H1 (cell line): Measurements from ENCODE around the gene KLF7. TPM values are rescaled to one million over a fixed set of nuclear protein-coding genes. Genes with fewer than 3 reads are reported as not detected.

Source experiments
- CTCF ChIA-PET: fragments of 300-600 bp; sonication (Branson Sonifier 250); formaldehyde crosslinking; loops from one replicate; lab custom pipeline; 2021; ENCODE audit not compliant: partially characterized antibody; lab: Charles Lee
- POLR2A ChIA-PET: fragments of 300-600 bp; sonication (Branson Sonifier 250); formaldehyde crosslinking; loops from one replicate; lab custom pipeline; 2021; ENCODE audit warnings: inconsistent platforms; ENCODE audit not compliant: partially characterized antibody; lab: Charles Lee
- DNase-seq, 2 experiments: peaks; one replicate each; pipeline versions ENCODE4 v3.0.0 to v3.0.0-alpha.2; 2010 to 2022; ENCODE audit warnings: low spot score in 2 of 2, low read depth in 1 of 2, mixed read lengths in 1 of 2
- FAIRE-seq: peaks from 2 replicates; lab custom pipeline; 2011; peaks lifted over from hg19 to GRCh38; lab: Jason Lieb, UNC
- H2AFZ ChIP-seq: 2 replicates; pipeline ENCODE4 v1.8.1; 2012; ENCODE audit warnings: low read length, inconsistent platforms
- H2AK5ac ChIP-seq: 2 replicates; pipeline ENCODE4 v1.6.1; 2013; ENCODE audit warnings: low read depth, low read length
- H2BK120ac ChIP-seq: replicated peaks from 2 replicates; pipeline ENCODE3; 2013; ENCODE audit warnings: low read depth, low read length, inconsistent platforms
- H2BK12ac ChIP-seq: 2 replicates; pipeline ENCODE4 v1.6.1; 2013; ENCODE audit warnings: low read depth, low read length
- H2BK15ac ChIP-seq: 2 replicates; pipeline ENCODE4 v1.6.1; 2013; ENCODE audit warnings: low read length
- H2BK20ac ChIP-seq: 2 replicates; pipeline ENCODE4 v1.6.1; 2013; ENCODE audit warnings: low read length
- H2BK5ac ChIP-seq: 2 replicates; pipeline ENCODE4 v1.6.1; 2013; ENCODE audit warnings: low read depth, low read length
- H3K14ac ChIP-seq: 2 replicates; pipeline ENCODE4 v1.6.1; 2013; ENCODE audit warnings: inconsistent platforms; ENCODE audit not compliant: insufficient read length
- H3K18ac ChIP-seq: 2 replicates; pipeline ENCODE4 v1.6.1; 2013; ENCODE audit warnings: low read length; ENCODE audit errors: extremely low read depth
- H3K23ac ChIP-seq: 2 replicates; pipeline ENCODE4 v1.6.1; 2013; ENCODE audit warnings: inconsistent platforms; ENCODE audit not compliant: insufficient read length
- H3K23me2 ChIP-seq: 2 replicates; pipeline ENCODE4 v1.6.1; 2013; ENCODE audit warnings: low read depth, low read length
- H3K27ac ChIP-seq: 2 replicates; pipeline ENCODE4 v1.6.1; 2011; ENCODE audit warnings: low read depth, low read length, inconsistent platforms
- H3K27me3 ChIP-seq, 4 experiments: replicated peaks in 1 of 4; 1 replicate in 1 of 4; 2 replicates in 3 of 4; pipeline versions ENCODE4 v1.6.1 to v1.8.1; 2011 to 2013; ENCODE audit warnings: low read length in 3 of 4, mild to moderate bottlenecking in 3 of 4, inconsistent platforms in 2 of 4, mixed read lengths in 2 of 4, moderate library complexity in 1 of 4; ENCODE audit not compliant: control insufficient read depth in 3 of 4, insufficient read depth in 3 of 4; ENCODE audit errors: extremely low read depth in 1 of 4
- H3K36me3 ChIP-seq, 4 experiments: 2 replicates each; pipeline versions ENCODE4 v1.6.1 to v1.8.1; 2011 to 2013; ENCODE audit warnings: mild to moderate bottlenecking in 4 of 4, low read length in 3 of 4, moderate library complexity in 2 of 4, control low read depth in 1 of 4, inconsistent platforms in 1 of 4; ENCODE audit not compliant: insufficient read depth in 4 of 4, control insufficient read depth in 2 of 4
- H3K4ac ChIP-seq: replicated peaks from 2 replicates; pipeline ENCODE3; 2013; ENCODE audit warnings: low read length, low read depth, mixed read lengths, inconsistent platforms; ENCODE audit not compliant: insufficient read length
- H3K4me1 ChIP-seq, 4 experiments: replicated peaks in 1 of 4; 1 replicate in 1 of 4; 2 replicates in 3 of 4; pipeline versions ENCODE4 v1.6.1 to v1.8.1; 2011 to 2013; ENCODE audit warnings: low read length in 3 of 4, inconsistent platforms in 2 of 4, mixed read lengths in 1 of 4; ENCODE audit not compliant: insufficient read depth in 4 of 4, control insufficient read depth in 3 of 4
- H3K4me2 ChIP-seq, 2 experiments: 2 replicates each; pipeline versions ENCODE4 v1.6.1 to v1.8.1; 2011 to 2013; ENCODE audit warnings: low read depth in 2 of 2, low read length in 2 of 2, control low read depth in 1 of 2, inconsistent platforms in 1 of 2, mild to moderate bottlenecking in 1 of 2; ENCODE audit not compliant: insufficient read depth in 1 of 2
- H3K4me3 ChIP-seq, 4 experiments: fragments of 200-600, 300-600 bp in 1 of 4; sonication (generic), shearing (Covaris generic), sonication (Bioruptor Twin) in 1 of 4; 2 replicates each; pipeline versions ENCODE4 v1.5.1 to v1.8.1; 2011 to 2016; ENCODE audit warnings: low read length in 4 of 4, low read depth in 3 of 4, control low read depth in 2 of 4, inconsistent platforms in 2 of 4, mild to moderate bottlenecking in 2 of 4, mixed read lengths in 1 of 4, moderate library complexity in 1 of 4; ENCODE audit not compliant: insufficient read depth in 2 of 4; ENCODE audit errors: extremely low read depth in 1 of 4
- H3K56ac ChIP-seq: replicated peaks from 2 replicates; pipeline ENCODE3; 2013; ENCODE audit warnings: low read depth, mild to moderate bottlenecking, mixed read lengths, low read length, inconsistent platforms; ENCODE audit not compliant: insufficient read length
- H3K79me1 ChIP-seq: 2 replicates; pipeline ENCODE4 v1.6.1; 2013; ENCODE audit warnings: low read depth, low read length, control low read depth
- H3K79me2 ChIP-seq, 2 experiments: 2 replicates each; pipeline versions ENCODE4 v1.6.1 to v1.8.1; 2012 to 2013; ENCODE audit warnings: low read length in 2 of 2, mild to moderate bottlenecking in 2 of 2, inconsistent platforms in 1 of 2; ENCODE audit not compliant: insufficient read depth in 2 of 2, control insufficient read depth in 1 of 2
- H3K9ac ChIP-seq, 4 experiments: replicated peaks in 1 of 4; 1 replicate in 1 of 4; 2 replicates in 3 of 4; pipeline versions ENCODE4 v1.6.1 to v1.8.1; 2011 to 2013; ENCODE audit warnings: low read depth in 3 of 4, low read length in 3 of 4, control low read depth in 2 of 4, mild to moderate bottlenecking in 2 of 4, moderate library complexity in 2 of 4, inconsistent platforms in 1 of 4; ENCODE audit errors: extremely low read depth in 1 of 4
- H3K9me3 ChIP-seq, 2 experiments: 2 replicates each; pipeline versions ENCODE4 v1.6.1 to v1.8.1; 2012 to 2013; ENCODE audit warnings: mild to moderate bottlenecking in 2 of 2, moderate library complexity in 2 of 2, control low read depth in 1 of 2, inconsistent platforms in 1 of 2, low read depth in 1 of 2, low read length in 1 of 2, mixed read lengths in 1 of 2; ENCODE audit not compliant: insufficient read depth in 2 of 2
- H4K20me1 ChIP-seq, 2 experiments: replicated peaks in 1 of 2; 2 replicates each; pipeline versions ENCODE3 to v1.8.1; 2011 to 2013; ENCODE audit warnings: inconsistent platforms in 2 of 2, low read length in 2 of 2, mild to moderate bottlenecking in 1 of 2; ENCODE audit not compliant: insufficient read depth in 2 of 2, control insufficient read depth in 1 of 2
- H4K5ac ChIP-seq: 2 replicates; pipeline ENCODE4 v1.6.1; 2013; ENCODE audit warnings: low read length, low read depth, mixed read lengths, inconsistent platforms; ENCODE audit not compliant: insufficient read length
- H4K8ac ChIP-seq: 2 replicates; pipeline ENCODE4 v1.8.0; 2013; ENCODE audit warnings: mild to moderate bottlenecking, moderate library complexity, low read length, inconsistent platforms; ENCODE audit not compliant: insufficient read depth; ENCODE audit errors: extremely low read depth
- H4K91ac ChIP-seq: replicated peaks from 2 replicates; pipeline ENCODE3; 2013; ENCODE audit warnings: low read length, mixed read lengths, inconsistent platforms; ENCODE audit not compliant: insufficient read length
- ASH2L ChIP-seq: fragments of 200-600, 300-600 bp; sonication (generic); IDR thresholded peaks from one replicate; pipeline ENCODE4 v1.7.1; 2017; ENCODE audit warnings: low read length
- CTBP2 ChIP-seq: IDR thresholded peaks from 2 replicates; pipeline ENCODE4 v1.7.0; 2011; ENCODE audit warnings: borderline replicate concordance, mild to moderate bottlenecking, moderate library complexity, mixed read lengths, low read length; ENCODE audit not compliant: insufficient read depth, insufficient read length
- EZH2 ChIP-seq: fragments of 200-600 bp; sonication (generic); IDR thresholded peaks from 2 replicates; pipeline ENCODE4 v1.7.1; 2012; ENCODE audit warnings: low read depth, mild to moderate bottlenecking, moderate library complexity, low read length, inconsistent platforms; ENCODE audit not compliant: severe bottlenecking
- GTF2F1 ChIP-seq: IDR thresholded peaks from 2 replicates; pipeline ENCODE4 v1.6.1; 2012; ENCODE audit warnings: low read depth, low read length, improper control_type of control experiment, borderline replicate concordance
- KDM5A ChIP-seq: fragments of 200-600 bp; IDR thresholded peaks from 2 replicates; pipeline ENCODE4 v1.7.1; 2012; ENCODE audit warnings: mild to moderate bottlenecking, low read length, inconsistent platforms, mixed read lengths
- NANOG ChIP-seq: IDR thresholded peaks from 2 replicates; pipeline ENCODE4 v1.6.1; 2011; ENCODE audit warnings: low read length, low read depth, mild to moderate bottlenecking, inconsistent platforms; ENCODE audit not compliant: insufficient read depth, poor library complexity, severe bottlenecking
- POLR2A ChIP-seq, 2 experiments: IDR thresholded peaks; 1 replicate in 1 of 2; 2 replicates in 1 of 2; pipeline ENCODE4 v1.6.1; 2011; ENCODE audit warnings: low read depth in 2 of 2, low read length in 2 of 2, mild to moderate bottlenecking in 2 of 2; ENCODE audit errors: control extremely low read depth in 1 of 2
- RAD21 ChIP-seq, 2 experiments: IDR thresholded peaks in 1 of 2; conservative IDR thresholded peaks in 1 of 2; 2 replicates each; pipeline ENCODE4 v1.6.1; 2011; ENCODE audit warnings: low read depth in 2 of 2, low read length in 2 of 2, improper control_type of control experiment in 1 of 2, inconsistent platforms in 1 of 2, mild to moderate bottlenecking in 1 of 2, moderate library complexity in 1 of 2
- RFX5 ChIP-seq: IDR thresholded peaks from 2 replicates; pipeline ENCODE4 v1.6.1; 2011; ENCODE audit warnings: low read depth, low read length, improper control_type of control experiment, borderline replicate concordance
- SIN3A ChIP-seq, 2 experiments: IDR thresholded peaks in 1 of 2; conservative IDR thresholded peaks in 1 of 2; 2 replicates each; pipeline ENCODE4 v1.6.1; 2011 to 2012; ENCODE audit warnings: low read length in 2 of 2, improper control_type of control experiment in 1 of 2, low read depth in 1 of 2, mild to moderate bottlenecking in 1 of 2
- SP1 ChIP-seq: IDR thresholded peaks from 2 replicates; pipeline ENCODE4 v1.6.1; 2011; ENCODE audit warnings: low read depth, low read length
- SRF ChIP-seq: IDR thresholded peaks from 2 replicates; pipeline ENCODE4 v1.6.1; 2011; ENCODE audit warnings: mild to moderate bottlenecking, low read depth, low read length, moderate library complexity
- TBP ChIP-seq: IDR thresholded peaks from 2 replicates; pipeline ENCODE4 v1.6.1; 2011; ENCODE audit warnings: low read depth, low read length, improper control_type of control experiment
- TCF12 ChIP-seq: IDR thresholded peaks from 2 replicates; pipeline ENCODE4 v1.6.1; 2011; ENCODE audit warnings: low read depth, mild to moderate bottlenecking, low read length
- TEAD4 ChIP-seq: IDR thresholded peaks from 2 replicates; pipeline ENCODE4 v1.6.1; 2012; ENCODE audit warnings: low read depth, low read length, inconsistent platforms, mixed read lengths
- WGBS, 2 experiments: shearing (Covaris generic) in 1 of 2; methylation state at CpG; one replicate each; pipeline versions ENCODE4 v1.1.6 to v1.1.7; 2013 to 2015; ENCODE audit warnings: low lambda C conversion rate in 2 of 2, mixed read lengths in 2 of 2, inconsistent platforms in 1 of 2, low coverage in 1 of 2, missing lambda C conversion rate in 1 of 2; ENCODE audit not compliant: insufficient replicate concordance in 2 of 2, insufficient coverage in 1 of 2, insufficient read length in 1 of 2; ENCODE audit errors: extremely low coverage in 1 of 2, missing lambda C conversion rate in 1 of 2; 5-methylcytosine and 5-hydroxymethylcytosine counted together
- polyA plus RNA-seq, 7 experiments: library from polyadenylated mRNA; depleted of rRNA in 3 of 7; stranded (reverse) in 5 of 7; unstranded in 2 of 7; fragments of >200 nt in 5 of 7; fragments of 200-250 nt in 2 of 7; gene quantifications; 1 replicate in 5 of 7; 2 replicates in 1 of 7; 4 replicates in 1 of 7; pipeline versions ENCODE4 v1.2.1 to v1.2.3, GENCODE V29; 2011 to 2013; ENCODE audit warnings: missing spikeins in 2 of 7, mixed read lengths in 2 of 7
- total RNA-seq: library from RNA; stranded (reverse); fragmentation: NEBNext Ultra II Directional; extraction: Animal tissue kit (Norgen Biotek cat#: 25700); gene quantifications from 2 replicates; pipeline ENCODE4 v1.2.1, GENCODE V29; 2021

The KLF7 gene
- total and polyA plus RNA-seq, 2 of the 8 experiments (the other 6 are each of a cell fraction or from before 2014, with no cell fraction given): 9.6 to 23.3 TPM

- Histone ChIP-seq H3K4me1 (peaks cover 0 to 3% (median 0%) of the 10 kb centered on the region in 4 experiments; a peak in 1 of 7 replicates), H3K36me3 (no peaks in the 10 kb centered on the region), H3K27me3 (no peaks in the 10 kb centered on the region; a peak in 1 of 7 replicates), H3K9me3 (no peaks in the 10 kb centered on the region), H3K56ac (no peak overlapping the region), H2BK20ac (no peak overlapping the region), H3K4ac (no peak overlapping the region), H3K14ac (no peak overlapping the region), H2BK120ac (no peak overlapping the region), H2AFZ (no peak overlapping the region), H4K8ac (no peak overlapping the region), H4K20me1 (no peaks in the 10 kb centered on the region), H3K23ac (no peak overlapping the region), H3K4me2 (no peak overlapping the region), H2BK5ac (no peak overlapping the region), H2AK5ac (no peak overlapping the region), H4K91ac (no peak overlapping the region), H3K4me3 (no peak overlapping the region), H4K5ac (no peak overlapping the region), H3K79me1 (no peaks in the 10 kb centered on the region), H3K27ac (no peak overlapping the region), H3K23me2 (no peaks in the 10 kb centered on the region), H3K79me2 (no peaks in the 10 kb centered on the region), H2BK15ac (no peak overlapping the region), H3K9ac (no peak overlapping the region), H3K18ac (no peak overlapping the region), H2BK12ac (no peak overlapping the region)
- POLR2A ChIA-PET: no interaction called here
- CTCF ChIA-PET: no interaction called here
- WGBS, 2 experiments: 89% methylated on average over 2 of the region's 2 CpGs; no CpG with 5 or more reads in 1 of the 2 experiments
- no peak for FAIRE-seq
- DNase-seq: no peak
- no peak for TF ChIP-seq RFX5
- no peak for TF ChIP-seq SRF
- no peak for TF ChIP-seq KDM5A
- TF ChIP-seq TBP: no peak
- TF ChIP-seq TEAD4: no peak
- no peak for TF ChIP-seq POLR2A (IDR thresholded peaks at IDR 0.05; ENCODE audit: control extremely low read depth in 1 of 2, low read depth in 2 of 2, low read length in 2 of 2)
- no peak for TF ChIP-seq GTF2F1
- no peak for TF ChIP-seq RAD21 (IDR thresholded peaks at IDR 0.05 in 1 of 2, conservative IDR thresholded peaks at IDR 0.05 in 1 of 2; ENCODE audit: low read depth in 2 of 2, low read length in 2 of 2)
- TF ChIP-seq ASH2L: no peak
- TF ChIP-seq CTBP2: no peak
- TF ChIP-seq TCF12: no peak
- no peak for TF ChIP-seq SIN3A (conservative IDR thresholded peaks at IDR 0.05 in 1 of 2, IDR thresholded peaks at IDR 0.05 in 1 of 2; ENCODE audit: low read depth in 1 of 2, low read length in 2 of 2)
- no peak for TF ChIP-seq SP1
- TF ChIP-seq EZH2: no peak
- TF ChIP-seq NANOG: no peak
Measured at GRCh38 chr2:207201416-207201815, 35.7 kb upstream of the KLF7 start.
